Testis (tissue), 3 donors: ENCODE measurements around the gene PAN3. TPM values are rescaled to one million over a fixed set of nuclear protein-coding genes. Genes with fewer than 3 reads are reported as not detected.

ENCODE experiments used
- DNase-seq: peaks from one replicate; pipeline ENCODE4 v3.0.0-alpha.2; 2019
- H3K27ac ChIP-seq, 2 donors: fragments of 200-600 bp; sonication (generic); one replicate each; pipeline ENCODE4 v1.5.1; 2019
- H3K27me3 ChIP-seq: fragments of 200-600 bp; sonication (generic); one replicate; pipeline ENCODE4 v1.5.1; 2019
- H3K36me3 ChIP-seq: fragments of 200-600 bp; sonication (generic); one replicate; pipeline ENCODE4 v1.5.1; 2017; ENCODE audit warnings: low read depth; ENCODE audit errors: missing control alignments
- H3K4me1 ChIP-seq: fragments of 200-600 bp; sonication (generic); one replicate; pipeline ENCODE4 v1.5.1; 2019
- H3K4me3 ChIP-seq, 2 donors: fragments of 200-600 bp; sonication (generic); one replicate each; pipeline ENCODE4 v1.5.1; 2017 to 2019
- H3K9me3 ChIP-seq: fragments of 200-600 bp; sonication (generic); one replicate; pipeline ENCODE4 v1.5.1; 2017
- POLR2A ChIP-seq: fragments of 450-650 bp; IDR thresholded peaks from one replicate; pipeline ENCODE4 v1.6.1; 2017; ENCODE audit warnings: antibody characterized with exemption, mild to moderate bottlenecking, moderate library complexity
- WGBS, 2 donors: methylation state at CpG; one replicate each; pipeline ENCODE4 v1.1.5; 2018; 5-methylcytosine and 5-hydroxymethylcytosine counted together
- intact Hi-C: fragments of 100-400 bp; cut with DNase I; formaldehyde crosslinking; loops from one replicate; pipeline ENCODE4 v1.15.1; 2023; ENCODE audit warnings: low total_unique reads
- polyA plus RNA-seq: library from polyadenylated mRNA; stranded (reverse); fragments of 350-450 nt; fragmentation: Illumina TruSeq; extraction: RNeasy Lipid Tissue Mini Kit (QIAGEN cat#74804); gene quantifications from one replicate; pipeline ENCODE4 v1.2.3, GENCODE V29; 2014; ENCODE audit warnings: low read depth, low replicate concordance; ENCODE audit not compliant: insufficient read depth
- total RNA-seq, 2 donors: library from RNA; depleted of rRNA; stranded (reverse); fragments of >200 nt; gene quantifications; one replicate each; pipeline ENCODE4 v1.2.3, GENCODE V29; 2016
- TF ChIP-seq, protein P1 (sequence below), 3 experiments: fragments of 450-650 bp in 2 of 3; fragments of 200-600 bp in 1 of 3; sonication (generic) in 1 of 3; IDR thresholded peaks; one replicate each; pipeline ENCODE4 v1.5.1; 2016 to 2019; ENCODE audit warnings: antibody characterized with exemption in 3 of 3, mild to moderate bottlenecking in 2 of 3, moderate library complexity in 1 of 3

The PAN3 gene
- total and polyA plus RNA-seq, 3 donors from 2014 or later: 30.2 to 76.2 (median 74.8) TPM

DNA sequence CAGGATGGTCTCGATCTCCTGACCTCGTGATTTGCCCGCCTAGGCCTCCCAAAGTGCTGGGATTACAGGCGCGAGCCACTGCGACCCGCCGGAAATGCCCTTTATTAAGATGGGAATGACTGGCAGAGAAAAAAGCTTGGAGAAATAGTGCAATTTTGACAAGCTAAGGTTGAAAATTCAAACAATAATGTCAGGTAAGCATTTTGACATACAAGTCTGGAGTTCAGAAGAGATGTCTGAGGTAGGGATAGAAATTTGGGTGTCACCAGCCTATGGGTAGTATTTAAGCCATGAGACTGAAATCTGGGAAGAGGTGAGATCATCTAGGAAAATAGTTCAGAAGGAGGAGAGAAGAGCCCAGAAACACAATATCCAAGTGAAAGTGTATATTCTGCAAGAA lies 17.1 kb upstream of the PAN3 start:
- Histone ChIP-seq H3K9me3 (no peaks in the 10 kb centered on the region), H3K4me3 (no peak overlapping the region), H3K27ac (no peak overlapping the region), H3K4me1 (peaks cover 6% of the 10 kb centered on the region), H3K27me3 (no peaks in the 10 kb centered on the region), H3K36me3 (no peaks in the 10 kb centered on the region)
- intact Hi-C loops: no loop called here
- no peak for TF ChIP-seq POLR2A
- TF ChIP-seq, protein P1, sequence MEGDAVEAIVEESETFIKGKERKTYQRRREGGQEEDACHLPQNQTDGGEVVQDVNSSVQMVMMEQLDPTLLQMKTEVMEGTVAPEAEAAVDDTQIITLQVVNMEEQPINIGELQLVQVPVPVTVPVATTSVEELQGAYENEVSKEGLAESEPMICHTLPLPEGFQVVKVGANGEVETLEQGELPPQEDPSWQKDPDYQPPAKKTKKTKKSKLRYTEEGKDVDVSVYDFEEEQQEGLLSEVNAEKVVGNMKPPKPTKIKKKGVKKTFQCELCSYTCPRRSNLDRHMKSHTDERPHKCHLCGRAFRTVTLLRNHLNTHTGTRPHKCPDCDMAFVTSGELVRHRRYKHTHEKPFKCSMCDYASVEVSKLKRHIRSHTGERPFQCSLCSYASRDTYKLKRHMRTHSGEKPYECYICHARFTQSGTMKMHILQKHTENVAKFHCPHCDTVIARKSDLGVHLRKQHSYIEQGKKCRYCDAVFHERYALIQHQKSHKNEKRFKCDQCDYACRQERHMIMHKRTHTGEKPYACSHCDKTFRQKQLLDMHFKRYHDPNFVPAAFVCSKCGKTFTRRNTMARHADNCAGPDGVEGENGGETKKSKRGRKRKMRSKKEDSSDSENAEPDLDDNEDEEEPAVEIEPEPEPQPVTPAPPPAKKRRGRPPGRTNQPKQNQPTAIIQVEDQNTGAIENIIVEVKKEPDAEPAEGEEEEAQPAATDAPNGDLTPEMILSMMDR (IDR thresholded peaks at IDR 0.05): no peak
- 73 to 83% methylated on average over 8 of the region's 8 CpGs for WGBS, 2 donors
- no peak for DNase-seq

- intact Hi-C loops: no loop called here
- H3K4me1 ChIP-seq: no peaks in the 10 kb centered on the region
- H3K27ac ChIP-seq: no peak overlapping the region
- TF ChIP-seq, protein P1 (IDR thresholded peaks at IDR 0.05): no peak
- TF ChIP-seq POLR2A: no peak
- no peaks in the 10 kb centered on the region for H3K27me3 ChIP-seq
- no peaks in the 10 kb centered on the region for H3K9me3 ChIP-seq
- no peak for DNase-seq
- no peak overlapping the region for H3K4me3 ChIP-seq
- no peaks in the 10 kb centered on the region for H3K36me3 ChIP-seq
Observed at GRCh38 chr13:28128030-28128429, 10.3 kb upstream of the PAN3 start.

GRCh38 chr13:28128926-28129325 lies 9.4 kb upstream of the PAN3 start:
- H3K9me3 ChIP-seq: no peaks in the 10 kb centered on the region
- H3K4me3 ChIP-seq: no peak overlapping the region
- no peak overlapping the region for H3K27ac ChIP-seq
- intact Hi-C loops: no loop called here
- no peaks in the 10 kb centered on the region for H3K27me3 ChIP-seq
- H3K4me1 ChIP-seq: no peaks in the 10 kb centered on the region
- no peak for DNase-seq
- TF ChIP-seq, protein P1 (IDR thresholded peaks at IDR 0.05): no peak
- no peak for TF ChIP-seq POLR2A
- H3K36me3 ChIP-seq: no peaks in the 10 kb centered on the region

DNA sequence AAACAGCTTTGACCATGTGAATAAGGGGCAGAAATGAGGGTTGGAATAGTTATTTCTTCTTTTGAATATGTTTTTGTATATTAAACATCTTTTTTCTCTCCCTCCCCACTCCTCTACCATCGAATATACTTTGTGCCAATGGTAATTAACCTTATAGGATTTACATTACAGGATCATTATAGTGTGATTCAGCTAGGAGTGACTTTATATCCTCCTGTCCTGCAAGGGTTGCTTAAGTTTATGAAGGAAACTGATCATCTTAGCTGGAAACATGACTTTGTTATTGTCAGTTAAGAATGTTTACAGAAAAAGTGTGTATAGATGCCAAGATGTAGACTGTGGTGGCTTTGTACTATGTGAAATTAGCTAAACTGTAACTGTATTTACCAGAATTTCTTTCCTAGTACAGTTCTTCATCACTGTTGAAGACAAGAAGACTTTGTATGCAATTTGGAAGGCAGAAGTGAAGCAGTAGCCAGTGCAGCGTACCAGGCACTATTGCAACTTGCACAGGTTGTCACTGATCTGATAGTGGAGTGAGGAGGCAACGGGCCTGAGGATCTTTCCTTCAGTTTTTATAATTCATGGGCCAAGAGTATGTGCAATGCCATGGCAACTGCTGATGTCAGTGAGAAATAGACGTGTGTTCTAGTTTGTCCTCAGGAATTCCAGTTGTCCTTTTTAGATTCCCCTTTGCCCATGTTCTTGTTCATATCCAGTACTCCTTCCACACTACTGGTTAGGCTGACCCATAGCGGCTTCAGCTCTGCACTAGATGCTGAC lies 8.2 kb upstream of the PAN3 start:
- Histone ChIP-seq H3K4me1 (no peaks in the 10 kb centered on the region), H3K27me3 (no peaks in the 10 kb centered on the region), H3K4me3 (no peak overlapping the region), H3K27ac (no peak overlapping the region), H3K9me3 (no peaks in the 10 kb centered on the region), H3K36me3 (no peaks in the 10 kb centered on the region)
- TF ChIP-seq, protein P1 (IDR thresholded peaks at IDR 0.05): no peak
- TF ChIP-seq POLR2A: no peak
- DNase-seq: no peak
- WGBS, 2 donors: 53 to 63% methylated on average over 5 of the region's 5 CpGs
- intact Hi-C loops: no loop called here

DNA sequence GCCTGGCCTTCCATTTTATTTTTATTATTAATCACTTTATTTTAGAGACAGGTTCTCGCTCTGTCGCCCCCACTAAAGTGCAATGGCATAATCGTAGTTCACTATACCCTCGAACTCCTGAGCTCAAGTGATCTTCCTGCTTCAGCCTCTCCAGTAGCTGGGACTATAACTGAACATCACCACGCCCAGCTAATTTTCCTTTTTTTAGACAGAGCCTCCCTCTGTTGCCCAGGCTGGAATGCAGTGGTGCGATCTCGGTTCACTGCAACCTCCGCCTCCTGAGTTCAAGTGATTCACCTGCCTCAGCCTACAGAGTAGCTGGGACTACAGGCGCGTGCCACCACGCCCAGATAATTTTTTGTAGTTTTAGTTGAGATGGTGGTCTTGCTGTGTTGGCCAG lies 6.7 kb upstream of the PAN3 start:
- 93 to 95% methylated on average over 11 of the region's 11 CpGs for WGBS, 2 donors
- no peaks in the 10 kb centered on the region for H3K27me3 ChIP-seq
- H3K36me3 ChIP-seq: no peaks in the 10 kb centered on the region
- no peaks in the 10 kb centered on the region for H3K4me1 ChIP-seq
- H3K27ac ChIP-seq: no peak overlapping the region
- no peaks in the 10 kb centered on the region for H3K9me3 ChIP-seq
- intact Hi-C loops: no loop called here
- TF ChIP-seq POLR2A: no peak
- TF ChIP-seq, protein P1 (IDR thresholded peaks at IDR 0.05): no peak
- no peak for DNase-seq
- no peak overlapping the region for H3K4me3 ChIP-seq
